Peyer's patch (tissue), 4 donors: ENCODE results near the gene OBSL1. TPM values are rescaled to one million over a fixed set of nuclear protein-coding genes. Genes with fewer than 3 reads are reported as not detected.

Experiments
- DNase-seq, 3 donors: peaks; one replicate each; pipeline ENCODE4 v3.0.0-alpha.2; 2017 to 2019
- H3K27ac ChIP-seq, 4 donors: fragments of 200-600 bp; sonication (generic); one replicate each; pipeline ENCODE4 v1.5.1; 2016 to 2019
- H3K27me3 ChIP-seq, 2 donors: fragments of 200-600 bp; sonication (generic); one replicate each; pipeline ENCODE4 v1.5.1; 2019
- H3K36me3 ChIP-seq, 3 donors: fragments of 200-600 bp; sonication (generic); one replicate each; pipeline ENCODE4 v1.5.1; 2016 to 2019
- H3K4me1 ChIP-seq, 4 donors: fragments of 200-600 bp; sonication (generic); one replicate each; pipeline ENCODE4 v1.5.1; 2016 to 2019
- H3K4me3 ChIP-seq, 4 donors: fragments of 200-600 bp; sonication (generic); 1 replicate in 3 of 4; 2 replicates in 1 of 4; pipeline ENCODE4 v1.5.1; 2016 to 2019; ENCODE audit warnings: mild to moderate bottlenecking in 1 of 4
- H3K9me3 ChIP-seq, 4 donors: fragments of 200-600 bp; sonication (generic); one replicate each; pipeline ENCODE4 v1.5.1; 2016 to 2019; ENCODE audit warnings: mild to moderate bottlenecking in 1 of 4
- POLR2A ChIP-seq, 2 donors: fragments of 450-650 bp; IDR thresholded peaks; one replicate each; pipeline ENCODE4 v1.5.1; 2017; ENCODE audit warnings: antibody characterized with exemption in 2 of 2, mild to moderate bottlenecking in 2 of 2, moderate library complexity in 2 of 2
- total RNA-seq, 4 donors: library from RNA; depleted of rRNA; stranded (reverse); fragments of >200 nt; gene quantifications; one replicate each; pipeline ENCODE4 v1.1.0, GENCODE V29; 2016
- TF ChIP-seq, protein P1 (sequence below), 6 experiments: fragments of 450-650 bp in 4 of 6; fragments of 200-600 bp in 2 of 6; sonication (generic) in 1 of 6; IDR thresholded peaks; one replicate each; pipeline ENCODE4 v1.5.1; 2017 to 2019; ENCODE audit warnings: antibody characterized with exemption in 6 of 6, mild to moderate bottlenecking in 3 of 6, moderate library complexity in 1 of 6

The OBSL1 gene
- total RNA-seq, 4 donors from 2014 or later, result 7.5 to 43.7 (median 21.2) TPM

DNA sequence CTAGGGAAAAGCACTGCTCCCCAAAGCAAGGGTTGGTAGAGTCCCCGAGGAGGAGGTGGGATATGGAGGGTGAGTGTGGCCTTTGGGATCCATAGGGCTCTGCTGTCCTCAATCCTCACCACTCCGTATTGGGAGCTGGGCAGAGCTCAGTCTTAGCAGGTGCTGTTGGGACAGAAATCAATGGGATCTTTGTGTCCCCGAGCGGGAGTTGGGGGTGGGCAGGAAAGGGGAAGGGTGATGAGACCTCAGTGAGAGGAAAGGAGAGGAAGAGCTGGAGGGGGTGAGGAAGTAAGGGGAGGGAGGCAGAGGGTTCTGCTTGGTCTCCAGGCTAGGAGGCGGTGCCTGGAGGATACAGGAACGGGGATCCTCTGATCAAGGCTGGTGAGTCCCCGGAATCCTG is 54.5 kb downstream of the OBSL1 start:
- TF ChIP-seq POLR2A (IDR thresholded peaks at IDR 0.05), result no peak
- TF ChIP-seq, protein P1, sequence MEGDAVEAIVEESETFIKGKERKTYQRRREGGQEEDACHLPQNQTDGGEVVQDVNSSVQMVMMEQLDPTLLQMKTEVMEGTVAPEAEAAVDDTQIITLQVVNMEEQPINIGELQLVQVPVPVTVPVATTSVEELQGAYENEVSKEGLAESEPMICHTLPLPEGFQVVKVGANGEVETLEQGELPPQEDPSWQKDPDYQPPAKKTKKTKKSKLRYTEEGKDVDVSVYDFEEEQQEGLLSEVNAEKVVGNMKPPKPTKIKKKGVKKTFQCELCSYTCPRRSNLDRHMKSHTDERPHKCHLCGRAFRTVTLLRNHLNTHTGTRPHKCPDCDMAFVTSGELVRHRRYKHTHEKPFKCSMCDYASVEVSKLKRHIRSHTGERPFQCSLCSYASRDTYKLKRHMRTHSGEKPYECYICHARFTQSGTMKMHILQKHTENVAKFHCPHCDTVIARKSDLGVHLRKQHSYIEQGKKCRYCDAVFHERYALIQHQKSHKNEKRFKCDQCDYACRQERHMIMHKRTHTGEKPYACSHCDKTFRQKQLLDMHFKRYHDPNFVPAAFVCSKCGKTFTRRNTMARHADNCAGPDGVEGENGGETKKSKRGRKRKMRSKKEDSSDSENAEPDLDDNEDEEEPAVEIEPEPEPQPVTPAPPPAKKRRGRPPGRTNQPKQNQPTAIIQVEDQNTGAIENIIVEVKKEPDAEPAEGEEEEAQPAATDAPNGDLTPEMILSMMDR (IDR thresholded peaks at IDR 0.05), result no peak
- H3K27me3 ChIP-seq, result peaks cover 0 to 9% of the 10 kb centered on the region in 2 donors
- H3K36me3 ChIP-seq, result no peaks in the 10 kb centered on the region
- H3K9me3 ChIP-seq, result no peaks in the 10 kb centered on the region
- peaks cover 0 to under 1% (median 0%) of the 10 kb centered on the region in 4 donors for H3K4me1 ChIP-seq
- no peak for DNase-seq
- no peak overlapping the region for H3K27ac ChIP-seq
- no peak overlapping the region for H3K4me3 ChIP-seq

DNA sequence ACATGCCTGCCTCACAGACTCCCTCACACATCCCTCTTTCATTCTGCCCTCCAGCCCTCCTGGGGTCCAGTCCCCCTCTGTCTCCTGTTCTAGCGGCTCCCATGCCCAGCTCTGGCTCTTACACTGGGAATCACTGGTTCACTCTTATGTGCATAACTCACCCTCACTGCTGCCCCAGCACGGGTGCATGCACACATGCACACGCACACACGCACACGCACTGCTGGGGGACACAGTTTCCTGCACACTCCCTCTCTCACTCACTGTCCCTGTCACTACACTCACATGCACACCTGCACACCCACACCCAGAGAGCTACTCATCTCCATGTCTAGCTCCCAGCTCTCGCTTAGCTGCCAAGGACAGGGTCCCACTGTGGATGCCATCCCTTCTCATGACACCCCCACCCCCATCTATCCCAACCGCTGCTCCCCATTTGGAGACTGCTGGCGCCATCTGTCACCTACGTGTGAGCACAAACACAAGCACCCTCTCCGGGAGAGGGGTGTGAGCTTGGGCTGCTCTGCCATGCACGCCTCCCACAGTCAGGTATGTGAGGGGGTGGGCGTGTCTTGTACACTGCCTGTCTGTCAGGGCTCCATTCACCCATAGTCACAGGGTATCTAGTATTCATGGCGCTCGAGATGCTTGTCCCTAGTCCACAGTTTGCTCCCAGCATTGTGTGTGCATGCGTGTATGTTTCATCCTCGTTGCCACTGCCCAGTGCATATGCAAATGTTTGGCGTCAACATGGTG is 55.3 kb downstream of the OBSL1 start:
- Histone ChIP-seq H3K4me1 (no peaks in the 10 kb centered on the region), H3K27me3 (peaks cover 0 to 14% of the 10 kb centered on the region in 2 donors), H3K4me3 (no peak overlapping the region), H3K36me3 (no peaks in the 10 kb centered on the region), H3K27ac (no peak overlapping the region), H3K9me3 (no peaks in the 10 kb centered on the region)
- TF ChIP-seq, protein P1 (IDR thresholded peaks at IDR 0.05), result no peak
- TF ChIP-seq POLR2A (IDR thresholded peaks at IDR 0.05), result no peak
- no peak for DNase-seq

DNA sequence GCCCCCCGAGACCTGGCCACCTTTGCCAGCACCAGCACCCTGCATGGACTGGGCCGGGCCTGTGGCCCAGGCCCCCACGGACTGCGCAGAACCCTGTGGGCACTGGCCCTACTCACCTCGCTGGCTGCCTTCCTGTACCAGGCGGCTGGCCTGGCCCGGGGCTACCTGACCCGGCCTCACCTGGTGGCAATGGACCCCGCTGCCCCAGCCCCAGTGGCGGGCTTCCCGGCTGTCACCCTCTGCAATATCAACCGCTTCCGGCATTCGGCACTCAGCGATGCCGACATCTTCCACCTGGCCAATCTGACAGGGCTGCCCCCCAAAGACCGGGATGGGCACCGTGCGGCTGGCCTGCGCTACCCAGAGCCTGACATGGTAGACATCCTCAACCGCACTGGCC is 56.5 kb downstream of the OBSL1 start:
- Histone ChIP-seq H3K27me3 (peaks cover 0 to 14% of the 10 kb centered on the region in 2 donors), H3K4me3 (no peak overlapping the region)

DNA sequence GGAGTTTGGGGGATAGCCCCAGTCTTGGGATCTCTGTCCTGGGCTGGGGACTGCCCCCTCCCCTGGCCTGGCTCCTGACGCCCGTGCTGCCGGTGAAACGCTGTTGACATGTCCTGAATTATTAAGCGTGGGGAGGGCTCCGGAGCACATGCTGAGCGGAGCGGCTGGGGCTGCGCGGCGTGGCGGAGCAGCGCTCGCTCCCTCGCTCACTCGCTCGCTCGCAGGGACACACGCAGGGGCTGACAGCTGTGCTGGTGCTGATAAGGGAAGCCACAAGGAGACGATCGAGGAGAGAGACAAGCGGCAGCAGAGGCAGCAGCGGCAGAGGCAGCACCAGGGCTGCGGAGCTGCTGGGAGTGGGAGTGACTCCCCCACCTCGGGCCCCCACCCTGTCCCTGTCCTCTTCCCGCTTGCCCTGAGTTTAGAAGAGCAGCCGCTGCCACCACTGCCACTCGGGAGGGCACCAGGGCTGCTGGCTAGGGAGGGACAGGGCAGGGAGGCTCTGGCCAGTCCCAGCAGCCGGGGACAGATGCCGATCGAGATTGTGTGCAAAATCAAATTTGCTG is 57.1 kb downstream of the OBSL1 start, which contains the start of gene ASIC4:
Gene ASIC4 (plus strand): TSS at position 287 of the 566 bp plus-strand sequence. CDS start 243 bp downstream, at position 530.
- Histone ChIP-seq H3K36me3 (no peaks in the 10 kb centered on the region), H3K4me3 (no peak within 1 kb of the TSS), H3K4me1 (peaks cover 0 to 11% (median 0%) of the 10 kb centered on the region in 4 donors), H3K27ac (no peak within 1 kb of the TSS), H3K27me3 (peaks cover 0 to 14% of the 10 kb centered on the region in 2 donors), H3K9me3 (no peaks in the 10 kb centered on the region)
- no peak for TF ChIP-seq POLR2A (IDR thresholded peaks at IDR 0.05)
- TF ChIP-seq, protein P1 (IDR thresholded peaks at IDR 0.05), result no peak
- no peak for DNase-seq

More for the DNA sequence above, 56.5 kb downstream of the OBSL1 start:
- Histone ChIP-seq H3K4me1 (peaks cover 0 to 6% (median 0%) of the 10 kb centered on the region in 4 donors), H3K27ac (no peak overlapping the region), H3K36me3 (no peaks in the 10 kb centered on the region), H3K9me3 (no peaks in the 10 kb centered on the region)
- DNase-seq, result no peak
- no peak for TF ChIP-seq POLR2A (IDR thresholded peaks at IDR 0.05)
- TF ChIP-seq, protein P1 (IDR thresholded peaks at IDR 0.05), result no peak

DNA sequence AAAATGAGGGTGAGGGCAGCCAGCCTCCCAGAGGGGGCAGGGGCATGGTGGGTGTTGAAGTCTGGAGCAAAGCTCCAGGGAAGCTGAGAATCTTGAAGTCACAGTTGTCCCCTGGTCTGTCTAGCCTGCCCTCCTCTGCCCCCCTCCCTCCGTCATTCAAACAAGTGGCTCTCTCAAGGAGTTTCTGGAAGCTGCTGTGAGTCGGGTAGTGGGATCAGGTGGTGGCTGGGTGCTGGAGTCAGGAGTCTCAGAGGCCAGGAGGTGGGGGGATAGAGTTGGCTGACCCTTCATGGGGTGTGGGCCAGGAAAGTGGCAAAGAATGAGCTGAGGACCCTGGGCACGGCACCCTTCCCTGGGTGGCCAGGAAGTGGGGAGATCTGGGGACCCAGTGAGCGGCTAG is 57.6 kb downstream of the OBSL1 start:
- DNase-seq, result no peak
- TF ChIP-seq, protein P1 (IDR thresholded peaks at IDR 0.05), result no peak
- no peak for TF ChIP-seq POLR2A (IDR thresholded peaks at IDR 0.05)
- H3K36me3 ChIP-seq, result no peaks in the 10 kb centered on the region
- H3K27me3 ChIP-seq, result peaks cover 0 to 14% of the 10 kb centered on the region in 2 donors
- no peak overlapping the region for H3K27ac ChIP-seq
- H3K9me3 ChIP-seq, result no peaks in the 10 kb centered on the region
- H3K4me3 ChIP-seq, result no peak overlapping the region
- H3K4me1 ChIP-seq, result peaks cover 0 to 13% (median 0%) of the 10 kb centered on the region in 4 donors
